Subcutaneous adipose tissue (tissue), 4 donors: ENCODE results near the gene BCL2. TPM values are rescaled to one million over a fixed set of nuclear protein-coding genes. Genes with fewer than 3 reads are reported as not detected.

Experiments
- total RNA-seq, 4 donors: library from RNA; depleted of rRNA; stranded (reverse); fragments of >200 nt; gene quantifications; one replicate each; pipeline ENCODE4 v1.1.0, GENCODE V29; 2016
- TF ChIP-seq, protein P1 (sequence below): fragments of 450-650 bp; IDR thresholded peaks from one replicate; pipeline ENCODE4 v1.5.1; 2016; ENCODE audit warnings: low read depth, mild to moderate bottlenecking, control low read depth, antibody characterized with exemption, moderate library complexity

The BCL2 gene
- total RNA-seq, 4 donors from 2014 or later = 50.3 to 82.5 (median 55.9) TPM

DNA sequence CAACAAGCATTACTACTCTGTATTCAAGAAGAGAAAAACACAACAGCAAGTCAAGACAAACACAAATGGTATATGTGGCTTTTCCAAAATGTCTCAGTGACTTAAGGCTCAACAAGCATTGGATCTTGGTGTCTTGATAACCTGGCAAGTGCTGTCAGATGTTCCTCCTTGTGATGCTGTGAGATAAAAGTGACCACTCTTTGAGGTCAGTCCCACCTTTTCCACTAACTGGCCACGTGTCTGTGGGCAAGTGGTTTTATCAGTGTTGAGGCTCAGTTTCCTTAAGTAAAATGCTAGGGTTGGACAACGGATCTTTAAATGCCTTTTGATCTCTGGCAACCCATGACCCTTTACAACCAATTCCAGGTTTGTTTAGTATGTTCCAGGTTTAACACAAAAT lies 98.7 kb downstream of the BCL2 start:
- TF ChIP-seq, protein P1, sequence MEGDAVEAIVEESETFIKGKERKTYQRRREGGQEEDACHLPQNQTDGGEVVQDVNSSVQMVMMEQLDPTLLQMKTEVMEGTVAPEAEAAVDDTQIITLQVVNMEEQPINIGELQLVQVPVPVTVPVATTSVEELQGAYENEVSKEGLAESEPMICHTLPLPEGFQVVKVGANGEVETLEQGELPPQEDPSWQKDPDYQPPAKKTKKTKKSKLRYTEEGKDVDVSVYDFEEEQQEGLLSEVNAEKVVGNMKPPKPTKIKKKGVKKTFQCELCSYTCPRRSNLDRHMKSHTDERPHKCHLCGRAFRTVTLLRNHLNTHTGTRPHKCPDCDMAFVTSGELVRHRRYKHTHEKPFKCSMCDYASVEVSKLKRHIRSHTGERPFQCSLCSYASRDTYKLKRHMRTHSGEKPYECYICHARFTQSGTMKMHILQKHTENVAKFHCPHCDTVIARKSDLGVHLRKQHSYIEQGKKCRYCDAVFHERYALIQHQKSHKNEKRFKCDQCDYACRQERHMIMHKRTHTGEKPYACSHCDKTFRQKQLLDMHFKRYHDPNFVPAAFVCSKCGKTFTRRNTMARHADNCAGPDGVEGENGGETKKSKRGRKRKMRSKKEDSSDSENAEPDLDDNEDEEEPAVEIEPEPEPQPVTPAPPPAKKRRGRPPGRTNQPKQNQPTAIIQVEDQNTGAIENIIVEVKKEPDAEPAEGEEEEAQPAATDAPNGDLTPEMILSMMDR = no peak

DNA sequence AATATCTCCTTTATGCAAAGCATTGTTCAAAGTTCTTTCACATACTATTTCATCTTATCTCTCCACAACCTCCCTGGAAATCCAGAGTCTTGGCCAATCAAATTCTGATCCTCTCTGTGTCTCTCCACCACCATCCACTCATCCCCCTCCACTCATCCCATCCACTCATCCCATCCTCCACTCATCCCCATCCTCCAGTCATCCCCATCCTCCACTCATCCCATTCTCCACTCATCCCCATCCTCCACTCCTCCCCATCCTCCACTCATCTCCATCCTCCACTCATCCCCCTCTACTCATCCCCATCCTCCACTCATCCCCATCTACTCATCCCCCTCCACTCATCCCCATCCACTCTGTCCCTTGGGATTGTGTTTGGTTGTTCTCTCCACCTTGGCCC lies 101.1 kb downstream of the BCL2 start:
- TF ChIP-seq, protein P1 = no peak

DNA sequence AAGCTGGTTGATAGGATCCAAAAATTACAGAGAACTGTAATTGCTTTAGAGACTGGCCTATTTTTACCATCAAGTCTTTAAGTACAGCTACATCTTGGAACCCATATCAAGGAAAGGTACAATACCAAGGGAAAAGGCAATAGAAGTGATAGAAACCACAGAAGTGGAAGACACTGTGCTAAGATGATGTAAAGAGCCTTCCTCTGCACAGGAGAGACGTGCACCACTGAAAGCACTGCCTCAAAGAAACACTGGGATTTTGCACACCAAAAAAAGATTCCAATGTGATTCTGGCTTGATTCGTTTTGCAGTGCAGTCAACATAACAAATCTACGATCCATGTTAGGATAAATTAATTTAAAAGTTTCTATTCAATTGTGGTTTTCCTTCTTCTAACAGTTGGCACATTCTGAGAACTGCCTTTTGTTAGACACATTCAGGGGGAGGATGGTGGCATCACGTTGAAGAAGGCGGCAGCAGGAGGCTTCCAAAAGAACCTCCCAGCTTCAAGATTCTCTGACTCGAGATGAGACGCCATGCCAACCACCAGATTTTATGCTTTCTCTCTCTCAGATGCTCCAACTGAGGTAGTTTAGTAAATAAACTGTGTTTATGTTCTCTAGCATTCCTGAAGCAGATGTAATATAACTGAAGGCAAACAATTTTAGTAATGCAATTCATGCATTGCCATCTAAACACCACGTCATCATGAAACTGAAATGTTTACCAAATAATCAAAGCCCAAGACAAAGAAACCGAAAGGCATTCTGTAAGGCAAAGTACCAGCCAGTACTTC lies 102.9 kb downstream of the BCL2 start:
- TF ChIP-seq, protein P1 = no peak

DNA sequence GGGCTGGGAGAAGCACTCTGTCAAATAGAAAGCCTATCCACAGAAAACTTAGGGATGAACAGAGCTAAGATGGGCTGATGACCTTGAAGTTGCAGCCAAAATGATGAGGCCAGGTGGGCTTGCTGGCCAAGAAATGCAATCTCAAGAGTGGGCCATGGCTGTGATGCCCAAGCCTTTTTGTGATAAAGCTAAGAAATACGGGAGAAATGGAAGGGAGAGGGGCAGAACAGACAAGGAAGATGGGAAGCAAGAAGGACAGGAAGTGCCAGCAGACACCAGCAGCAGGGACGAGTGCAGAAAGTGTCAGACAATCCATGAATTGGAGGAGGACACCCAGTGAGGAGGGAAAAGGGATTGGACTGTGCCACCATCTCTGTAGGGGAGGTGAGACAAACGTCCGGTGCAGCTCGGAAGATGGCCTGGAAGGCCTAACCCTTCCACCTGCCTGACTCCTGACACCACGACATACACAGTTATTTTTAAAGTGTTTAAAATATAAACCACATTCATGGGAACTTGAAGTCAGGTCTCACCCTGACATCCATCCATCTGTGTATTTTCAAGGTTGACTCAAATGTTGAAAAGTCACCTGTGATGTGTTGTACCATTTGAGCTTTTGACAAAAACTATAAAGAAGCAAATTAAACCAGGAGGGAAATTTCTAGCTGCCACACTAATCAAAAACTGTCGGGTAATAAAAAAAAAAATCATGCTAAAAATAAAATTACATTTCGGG lies 105.5 kb downstream of the BCL2 start:
- TF ChIP-seq, protein P1 = no peak

DNA sequence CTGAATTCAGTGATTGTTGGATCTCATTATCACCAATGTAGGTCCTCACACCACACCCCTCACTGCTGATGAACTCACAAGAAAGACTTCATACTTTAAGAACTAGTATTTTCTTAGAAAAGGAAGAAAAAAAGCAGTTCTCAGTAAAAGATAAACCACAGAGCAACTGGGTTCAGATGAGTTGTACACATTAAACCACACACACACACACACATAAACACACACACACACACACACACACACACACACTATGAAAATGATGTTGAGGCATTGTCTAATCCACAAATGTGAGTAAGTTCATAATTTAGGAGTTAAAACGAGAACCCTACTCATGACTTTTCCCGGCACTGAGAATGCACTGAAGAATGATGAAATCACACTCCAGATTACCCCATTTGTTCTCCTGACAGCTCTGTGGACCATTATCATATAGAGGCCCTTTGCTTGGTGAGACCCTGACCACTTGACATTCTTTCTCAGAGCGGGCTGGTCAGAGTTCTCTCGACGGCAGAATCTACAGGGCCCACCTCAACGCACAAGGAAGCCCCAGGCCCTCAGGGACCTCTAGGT lies 106.2 kb downstream of the BCL2 start:
- TF ChIP-seq, protein P1 = no peak

DNA sequence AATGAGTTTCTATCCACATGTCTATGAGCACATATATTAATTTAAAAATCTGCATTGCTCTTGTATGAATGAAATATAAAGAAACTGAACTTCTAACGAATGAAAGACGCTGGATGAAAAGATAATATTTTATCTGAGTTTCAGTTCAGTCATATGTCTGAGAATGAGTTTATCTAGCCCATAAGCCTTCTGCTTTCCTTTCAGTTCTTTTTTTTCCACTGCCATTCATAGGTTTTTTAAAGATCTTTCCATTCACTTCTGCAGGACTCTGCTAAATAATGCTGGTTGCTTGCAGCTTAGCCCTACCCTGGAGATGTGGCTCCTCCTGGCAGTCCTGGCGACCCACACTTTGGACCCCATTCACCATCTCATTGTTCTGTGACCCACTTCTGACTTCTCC lies 109.0 kb downstream of the BCL2 start:
- TF ChIP-seq, protein P1 = no peak

DNA sequence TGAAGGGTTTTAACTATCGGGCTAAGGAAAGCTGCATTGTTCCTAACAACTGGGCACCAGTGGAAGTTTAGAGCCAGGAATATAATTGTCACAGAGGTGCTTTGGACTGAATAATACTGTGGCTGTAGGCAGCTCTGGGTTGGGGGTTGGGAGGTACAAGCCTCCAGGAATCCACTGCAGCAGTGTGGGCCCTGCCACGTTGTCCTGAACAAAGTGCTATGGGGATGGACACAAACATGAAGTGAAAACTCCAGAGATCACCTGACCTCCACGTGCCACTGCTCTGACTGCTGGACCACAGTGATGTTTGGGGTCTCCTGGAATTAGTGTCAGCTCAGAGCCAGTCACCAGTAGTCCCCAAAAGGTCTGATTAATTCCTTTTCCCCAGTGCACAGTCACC lies 110.9 kb downstream of the BCL2 start:
- TF ChIP-seq, protein P1 = no peak
